ENCODE measurements around the gene ALKBH4.

DNA sequence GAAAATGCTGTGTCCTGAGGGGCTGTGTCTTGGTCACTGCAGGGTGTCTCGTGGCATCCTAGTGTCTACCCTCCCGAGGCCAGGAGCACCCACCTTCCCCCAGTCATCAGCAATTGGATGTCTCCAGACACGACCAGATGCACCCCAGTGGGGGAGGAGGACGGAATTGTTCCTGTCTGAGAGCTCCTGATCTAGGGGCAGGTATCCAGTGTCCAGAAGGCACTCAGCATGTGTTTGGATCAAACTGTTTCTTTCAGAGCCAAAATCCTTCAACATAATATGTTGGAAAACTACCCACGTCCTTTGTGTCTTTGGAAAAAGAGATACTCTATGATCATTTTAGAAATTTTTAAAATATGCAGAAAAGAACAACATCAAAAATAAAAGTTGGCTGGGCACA, 51.6 kb downstream of the ALKBH4 start:
- TF ChIP-seq CTCF (IDR thresholded peaks at IDR 0.05) (no peak), POLR2AphosphoS5 (IDR thresholded peaks at IDR 0.05; ENCODE audit: insufficient read depth in 1 of 2, low read depth in 1 of 2) (no peak), POLR2A (IDR thresholded peaks at IDR 0.05) (no peak)
